HEK293T (cell line): ENCODE results near the gene MED22.

ENCODE experiments used
- NFRKB ChIP-seq: fragments of 450-650 bp; IDR thresholded peaks from 2 replicates; pipeline ENCODE4 v1.6.1; 2016; ENCODE audit warnings: mild to moderate bottlenecking, moderate library complexity
- SP1 ChIP-seq: fragments of 450-650 bp; IDR thresholded peaks from 2 replicates; pipeline ENCODE4 v1.6.1; 2017

- TF ChIP-seq SP1 (no peak), NFRKB (no peak)
Observed at GRCh38 chr9:133367778-133368177, 19.8 kb upstream of the MED22 start.
